ENCODE results near the gene APOL1.

DNA sequence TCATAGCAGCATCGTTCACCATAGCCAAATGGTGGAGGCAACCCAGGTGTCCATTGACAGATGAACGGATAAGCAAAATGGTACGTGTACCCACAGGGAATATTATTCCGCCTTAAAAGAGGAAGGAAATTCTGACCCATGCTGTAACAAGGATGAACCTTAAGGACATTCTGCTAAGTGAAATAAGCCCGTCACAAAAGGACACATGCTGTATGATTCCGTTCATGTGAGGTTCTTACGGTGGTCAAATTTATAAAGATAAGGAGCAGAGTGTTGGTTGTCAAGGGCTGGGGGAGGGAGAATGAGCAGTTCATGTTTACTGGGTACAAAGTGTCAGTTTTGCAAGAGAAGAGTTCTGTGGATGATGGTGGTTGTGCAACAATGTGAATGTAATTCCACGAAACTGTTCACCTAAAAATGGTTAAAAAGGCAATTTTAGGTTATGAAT lies 26.3 kb downstream of the APOL1 start:
- TF ChIP-seq, protein P1, sequence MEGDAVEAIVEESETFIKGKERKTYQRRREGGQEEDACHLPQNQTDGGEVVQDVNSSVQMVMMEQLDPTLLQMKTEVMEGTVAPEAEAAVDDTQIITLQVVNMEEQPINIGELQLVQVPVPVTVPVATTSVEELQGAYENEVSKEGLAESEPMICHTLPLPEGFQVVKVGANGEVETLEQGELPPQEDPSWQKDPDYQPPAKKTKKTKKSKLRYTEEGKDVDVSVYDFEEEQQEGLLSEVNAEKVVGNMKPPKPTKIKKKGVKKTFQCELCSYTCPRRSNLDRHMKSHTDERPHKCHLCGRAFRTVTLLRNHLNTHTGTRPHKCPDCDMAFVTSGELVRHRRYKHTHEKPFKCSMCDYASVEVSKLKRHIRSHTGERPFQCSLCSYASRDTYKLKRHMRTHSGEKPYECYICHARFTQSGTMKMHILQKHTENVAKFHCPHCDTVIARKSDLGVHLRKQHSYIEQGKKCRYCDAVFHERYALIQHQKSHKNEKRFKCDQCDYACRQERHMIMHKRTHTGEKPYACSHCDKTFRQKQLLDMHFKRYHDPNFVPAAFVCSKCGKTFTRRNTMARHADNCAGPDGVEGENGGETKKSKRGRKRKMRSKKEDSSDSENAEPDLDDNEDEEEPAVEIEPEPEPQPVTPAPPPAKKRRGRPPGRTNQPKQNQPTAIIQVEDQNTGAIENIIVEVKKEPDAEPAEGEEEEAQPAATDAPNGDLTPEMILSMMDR (conservative IDR thresholded peaks at IDR 0.05; ENCODE audit: low read length) = no peak
- TF ChIP-seq EZH2phosphoT487 (IDR thresholded peaks at IDR 0.05; ENCODE audit: borderline replicate concordance) = no peak
